ENCODE data around the gene DIP2C. TPM values are rescaled to one million over a fixed set of nuclear protein-coding genes. Genes with fewer than 3 reads are reported as not detected.

DIP2C gene
- total RNA-seq, 4 donors from 2014 or later: 13.4 to 32.0 (median 18.4) TPM

- Histone ChIP-seq H3K9me3 (no peaks in the 10 kb centered on the region), H3K27me3 (no peaks in the 10 kb centered on the region), H3K36me3 (no peaks in the 10 kb centered on the region), H3K4me1 (peaks cover 8 to 41% (median 30%) of the 10 kb centered on the region in 4 donors), H3K4me3 (no peak overlapping the region), H3K27ac (peak overlapping the region; percentile 92 to 96 (median 92))
- in situ Hi-C loops (cut with MboI; ENCODE audit: low pct_ligation_motif_present in 1 of 4, low pct_unique_long_range_greater_than_20kb in 1 of 4, low sequenced_read_pairs in 3 of 4): no loop called here
- TF ChIP-seq POLR2A (IDR thresholded peaks at IDR 0.05): no peak
- TF ChIP-seq EP300 (IDR thresholded peaks at IDR 0.05; ENCODE audit: low read depth): no peak
- no peak for TF ChIP-seq POLR2AphosphoS5 (IDR thresholded peaks at IDR 0.05)
- TF ChIP-seq CTCF (IDR thresholded peaks at IDR 0.05): no peak
- 96% methylated on average over 15 of the region's 15 CpGs; no CpG with 5 or more reads in 1 of the 2 donors for WGBS, 2 donors (ENCODE audit: low coverage in 1 of 2)
- no peak for DNase-seq
- intact Hi-C loops (cut with DNase I; ENCODE audit: low total_unique reads): no loop called here
Observed at GRCh38 chr10:652233-652632, 37.2 kb downstream of the DIP2C start.

- peak overlapping the region; percentile 92 to 96 (median 92) for H3K27ac ChIP-seq
- in situ Hi-C loops (cut with MboI; ENCODE audit: low pct_ligation_motif_present in 1 of 4, low pct_unique_long_range_greater_than_20kb in 1 of 4, low sequenced_read_pairs in 3 of 4): no loop called here
- 80% methylated on average over 12 of the region's 12 CpGs; no CpG with 5 or more reads in 1 of the 2 donors for WGBS, 2 donors (ENCODE audit: low coverage in 1 of 2)
- H3K4me1 ChIP-seq: peaks cover 8 to 41% (median 30%) of the 10 kb centered on the region in 4 donors
- intact Hi-C loops (cut with DNase I; ENCODE audit: low total_unique reads): no loop called here
- no peaks in the 10 kb centered on the region for H3K27me3 ChIP-seq
- no peak overlapping the region for H3K4me3 ChIP-seq
- H3K9me3 ChIP-seq: no peaks in the 10 kb centered on the region
- DNase-seq: no peak
- TF ChIP-seq EP300 (IDR thresholded peaks at IDR 0.05; ENCODE audit: low read depth): no peak
- no peak for TF ChIP-seq CTCF (IDR thresholded peaks at IDR 0.05)
- TF ChIP-seq POLR2A (IDR thresholded peaks at IDR 0.05): no peak
- TF ChIP-seq POLR2AphosphoS5 (IDR thresholded peaks at IDR 0.05): no peak
- no peaks in the 10 kb centered on the region for H3K36me3 ChIP-seq
Observed at GRCh38 chr10:651692-652091, 37.8 kb downstream of the DIP2C start.

GRCh38 chr10:650886-651615 is 38.4 kb downstream of the DIP2C start:
- no peaks in the 10 kb centered on the region for H3K9me3 ChIP-seq
- H3K27me3 ChIP-seq: no peaks in the 10 kb centered on the region
- WGBS, 2 donors (ENCODE audit: low coverage in 1 of 2): 75 to 77% methylated on average over 8 to 20 of the region's 20 CpGs
- peaks cover 8 to 41% (median 30%) of the 10 kb centered on the region in 4 donors for H3K4me1 ChIP-seq
- TF ChIP-seq POLR2A (IDR thresholded peaks at IDR 0.05) (no peak), POLR2AphosphoS5 (IDR thresholded peaks at IDR 0.05) (no peak)
- H3K36me3 ChIP-seq: no peaks in the 10 kb centered on the region
- DNase-seq: no peak
- in situ Hi-C loops (cut with MboI; ENCODE audit: low pct_ligation_motif_present in 1 of 4, low pct_unique_long_range_greater_than_20kb in 1 of 4, low sequenced_read_pairs in 3 of 4): no loop called here
- H3K4me3 ChIP-seq: peak overlapping the region; percentile 14 to 43 (median 30)
- H3K27ac ChIP-seq: peak overlapping the region; percentile 92 to 96 (median 92)
- intact Hi-C loops (cut with DNase I; ENCODE audit: low total_unique reads): no loop called here

- H3K9me3 ChIP-seq: no peaks in the 10 kb centered on the region
- no peak for DNase-seq
- intact Hi-C loops (cut with DNase I; ENCODE audit: low total_unique reads): no loop called here
- H3K4me1 ChIP-seq: peaks cover 8 to 41% (median 30%) of the 10 kb centered on the region in 4 donors
- H3K36me3 ChIP-seq: no peaks in the 10 kb centered on the region
- WGBS, 2 donors (ENCODE audit: low coverage in 1 of 2): 36% methylated on average over 10 of the region's 10 CpGs; no CpG with 5 or more reads in 1 of the 2 donors
- in situ Hi-C loops (cut with MboI; ENCODE audit: low pct_ligation_motif_present in 1 of 4, low pct_unique_long_range_greater_than_20kb in 1 of 4, low sequenced_read_pairs in 3 of 4): no loop called here
- H3K4me3 ChIP-seq: peak overlapping the region; percentile 14 to 43 (median 30)
- no peak for TF ChIP-seq EP300 (IDR thresholded peaks at IDR 0.05; ENCODE audit: low read depth)
- no peak for TF ChIP-seq CTCF (IDR thresholded peaks at IDR 0.05)
- TF ChIP-seq POLR2AphosphoS5 (IDR thresholded peaks at IDR 0.05): no peak
- no peak for TF ChIP-seq POLR2A (IDR thresholded peaks at IDR 0.05)
- no peaks in the 10 kb centered on the region for H3K27me3 ChIP-seq
- peak overlapping the region; percentile 92 to 96 (median 92) for H3K27ac ChIP-seq
Observed at GRCh38 chr10:650441-650851, 39.0 kb downstream of the DIP2C start.

Data from transverse colon (tissue), 4 donors.